ENCODE data around the gene CENPF. TPM values are rescaled to one million over a fixed set of nuclear protein-coding genes. Genes with fewer than 3 reads are reported as not detected.

CENPF gene
- total RNA-seq, 1 experiment from 2014 or later: 113 TPM

GRCh38 chr1:214676747-214677146 lies 73.8 kb downstream of the CENPF start:
- H3K23ac ChIP-seq (ENCODE audit: insufficient read length, low read depth, low read length): no peak overlapping the region
- H2AFZ ChIP-seq (ENCODE audit: low read length): no peak overlapping the region
- no peak overlapping the region for H3K4me2 ChIP-seq (ENCODE audit: insufficient read depth, insufficient read length, low read length)
- H3K9me3 Mint-ChIP-seq: no peaks in the 10 kb centered on the region
- TF ChIP-seq CTCF (conservative IDR thresholded peaks at IDR 0.05): no peak
- H3K56ac ChIP-seq (ENCODE audit: insufficient read length, low read depth, low read length): no peak overlapping the region
- no peak overlapping the region for H3K27ac Mint-ChIP-seq
- H3K79me2 ChIP-seq (ENCODE audit: insufficient read depth, low read length): no peaks in the 10 kb centered on the region
- no CpG with 5 or more reads among the region's 4 CpGs for WGBS (ENCODE audit: extremely low coverage, insufficient read length, low lambda C conversion rate)
- H2AK5ac ChIP-seq (ENCODE audit: insufficient read length, low read length): no peak overlapping the region
- no peak overlapping the region for H3K14ac ChIP-seq (ENCODE audit: insufficient read depth, low read length)
- no peak overlapping the region for H4K91ac ChIP-seq (ENCODE audit: insufficient read length, low read depth, low read length)
- no peaks in the 10 kb centered on the region for H3K79me1 ChIP-seq (ENCODE audit: insufficient read depth, low read depth, low read length, poor library complexity, severe bottlenecking)
- H3K4ac ChIP-seq (ENCODE audit: low read depth, low read length): no peak overlapping the region
- no peak overlapping the region for H2BK20ac ChIP-seq (ENCODE audit: low read depth, low read length, poor library complexity, severe bottlenecking)
- H3K4me3 Mint-ChIP-seq: no peak overlapping the region
- no peak overlapping the region for H3K9ac ChIP-seq (ENCODE audit: extremely low read depth, insufficient read length, low read length)
- peaks cover 0 to 4% of the 10 kb centered on the region in 2 experiments; a peak in 2 of 4 replicates for H3K4me1 Mint-ChIP-seq
- peaks cover 10 to 12% (median 10%) of the 10 kb centered on the region in 3 experiments; a peak in 6 of 7 replicates for H3K36me3 Mint-ChIP-seq (ENCODE audit: insufficient read depth in 1 of 3, low read depth in 3 of 3)
- no peaks in the 10 kb centered on the region for H3K4me1 ChIP-seq (ENCODE audit: insufficient read depth, low read length)
- no peaks in the 10 kb centered on the region for H3K9me3 ChIP-seq (ENCODE audit: control insufficient read depth, low read depth, low read length)
- no peak overlapping the region for H4K5ac ChIP-seq (ENCODE audit: insufficient read length, low read depth, low read length)
- H4K8ac ChIP-seq (replicated peaks; ENCODE audit: insufficient read length, low read depth, low read length): no peak overlapping the region
- no peak overlapping the region for H2BK5ac ChIP-seq (ENCODE audit: insufficient read length, low read length)
- no peak overlapping the region for H2BK120ac ChIP-seq (ENCODE audit: low read depth, low read length, poor library complexity, severe bottlenecking)
- DNase-seq: no peak
- H3T11ph ChIP-seq (ENCODE audit: low read length): no peak overlapping the region
- no peaks in the 10 kb centered on the region for H3K27me3 ChIP-seq (ENCODE audit: insufficient read depth, low read length)
- no peak overlapping the region for H3K18ac ChIP-seq (ENCODE audit: insufficient read length, low read depth, low read length)
- no peak overlapping the region for H2BK12ac ChIP-seq (ENCODE audit: insufficient read length, low read depth, low read length)
- no peak overlapping the region for H2BK15ac ChIP-seq (ENCODE audit: low read depth, low read length)
- no peaks in the 10 kb centered on the region for H3K23me2 ChIP-seq (ENCODE audit: insufficient read length, low read depth, low read length, poor library complexity, severe bottlenecking)
- no peaks in the 10 kb centered on the region; the same call in none of the 2 replicates for H3K27me3 Mint-ChIP-seq (ENCODE audit: low read depth)
- no peak overlapping the region for H3K27ac ChIP-seq (ENCODE audit: insufficient read length, low read depth, low read length)
- no peaks in the 10 kb centered on the region for H4K20me1 ChIP-seq (ENCODE audit: control insufficient read depth, insufficient read depth, insufficient read length)

Data from H9 (cell line).